PC-9 (cell line): ENCODE results near the gene FOXK1.
A peak's percentile ranks its signal among the peaks of the same experiment; 100 is the strongest.

Source experiments
- EZH2 ChIP-seq: fragments of 200-600 bp; sonication (generic); IDR thresholded peaks from 2 replicates; pipeline ENCODE4 v1.8.0; 2017; ENCODE audit warnings: antibody characterized with exemption, low read depth
- TF ChIP-seq, protein P1 (sequence below): fragments of 200-600 bp; sonication (generic); conservative IDR thresholded peaks from 2 replicates; pipeline ENCODE4 v1.6.1; 2017; ENCODE audit warnings: mixed run types, antibody characterized with exemption, mild to moderate bottlenecking, moderate library complexity

DNA sequence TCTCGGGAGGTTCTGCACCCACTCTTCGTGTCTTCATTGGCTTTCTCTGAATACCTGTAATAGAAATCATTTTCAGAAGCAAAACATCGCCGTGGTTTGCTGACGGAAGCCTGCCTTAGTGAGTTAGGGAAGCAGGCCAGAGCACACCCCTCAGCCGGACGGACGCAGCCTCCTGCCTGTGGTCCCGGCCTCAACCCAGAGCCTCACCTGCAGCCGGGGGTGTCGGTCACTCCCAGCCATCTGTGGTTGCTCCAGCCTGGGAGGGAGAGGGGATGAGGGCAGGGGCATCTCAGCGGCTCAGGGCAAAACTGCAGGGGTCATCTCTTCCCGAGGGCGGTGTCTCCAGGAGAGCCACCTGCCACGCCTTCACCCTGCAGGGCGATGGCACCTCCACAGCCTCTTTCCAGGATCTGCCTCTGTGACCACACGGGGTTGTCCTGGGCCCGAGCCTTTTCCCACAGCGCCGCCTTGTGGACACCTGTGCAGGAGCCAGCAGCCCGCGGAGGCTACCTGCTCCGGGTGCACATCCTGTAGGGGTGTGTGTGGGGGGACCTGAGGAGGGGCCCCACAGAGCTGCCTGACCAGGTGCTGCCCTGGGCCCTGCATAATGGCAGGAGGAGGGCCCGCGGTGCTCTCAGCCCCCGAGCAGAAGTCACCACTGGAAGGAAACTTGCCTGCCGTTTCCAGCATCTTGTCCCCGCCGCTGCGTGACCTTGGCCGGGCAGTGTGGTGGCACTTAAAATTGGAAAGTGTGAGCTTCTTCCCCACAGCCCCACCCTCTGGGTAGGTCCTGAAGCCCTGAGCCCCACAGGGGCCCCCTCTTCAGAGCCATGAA lies 71.7 kb downstream of the FOXK1 start:
- TF ChIP-seq, protein P1, sequence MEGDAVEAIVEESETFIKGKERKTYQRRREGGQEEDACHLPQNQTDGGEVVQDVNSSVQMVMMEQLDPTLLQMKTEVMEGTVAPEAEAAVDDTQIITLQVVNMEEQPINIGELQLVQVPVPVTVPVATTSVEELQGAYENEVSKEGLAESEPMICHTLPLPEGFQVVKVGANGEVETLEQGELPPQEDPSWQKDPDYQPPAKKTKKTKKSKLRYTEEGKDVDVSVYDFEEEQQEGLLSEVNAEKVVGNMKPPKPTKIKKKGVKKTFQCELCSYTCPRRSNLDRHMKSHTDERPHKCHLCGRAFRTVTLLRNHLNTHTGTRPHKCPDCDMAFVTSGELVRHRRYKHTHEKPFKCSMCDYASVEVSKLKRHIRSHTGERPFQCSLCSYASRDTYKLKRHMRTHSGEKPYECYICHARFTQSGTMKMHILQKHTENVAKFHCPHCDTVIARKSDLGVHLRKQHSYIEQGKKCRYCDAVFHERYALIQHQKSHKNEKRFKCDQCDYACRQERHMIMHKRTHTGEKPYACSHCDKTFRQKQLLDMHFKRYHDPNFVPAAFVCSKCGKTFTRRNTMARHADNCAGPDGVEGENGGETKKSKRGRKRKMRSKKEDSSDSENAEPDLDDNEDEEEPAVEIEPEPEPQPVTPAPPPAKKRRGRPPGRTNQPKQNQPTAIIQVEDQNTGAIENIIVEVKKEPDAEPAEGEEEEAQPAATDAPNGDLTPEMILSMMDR, result peak; percentile 96
- TF ChIP-seq EZH2, result no peak
